Fibroblast of lung (primary cell): ENCODE data around the gene ATAT1. TPM values are rescaled to one million over a fixed set of nuclear protein-coding genes. Genes with fewer than 3 reads are reported as not detected.

Experiments used
- DNase-seq, 2 donors: peaks; one replicate each; pipeline versions ENCODE4 v3.0.0 to v3.0.0-alpha.2; 2010; ENCODE audit warnings: low read depth in 2 of 2
- H2AFZ ChIP-seq: 2 replicates; pipeline ENCODE4 v1.5.1; 2012; ENCODE audit warnings: low read length, control low read depth, inconsistent platforms
- H3K27ac ChIP-seq: 2 replicates; pipeline ENCODE4 v1.5.1; 2011; ENCODE audit warnings: low read length, control low read depth; ENCODE audit not compliant: insufficient read depth
- H3K27me3 ChIP-seq: 2 replicates; pipeline ENCODE4 v1.5.1; 2011; ENCODE audit warnings: mild to moderate bottlenecking, low read length; ENCODE audit not compliant: control insufficient read depth, insufficient read depth
- H3K36me3 ChIP-seq: 2 replicates; pipeline ENCODE4 v1.5.1; 2011; ENCODE audit warnings: low read length; ENCODE audit not compliant: control insufficient read depth, insufficient read depth
- H3K4me1 ChIP-seq: 2 replicates; pipeline ENCODE4 v1.5.1; 2011; ENCODE audit warnings: low read length; ENCODE audit not compliant: control insufficient read depth, insufficient read depth; ENCODE audit errors: extremely low read depth
- H3K4me2 ChIP-seq: 2 replicates; pipeline ENCODE4 v1.5.1; 2011; ENCODE audit warnings: low read length, control low read depth; ENCODE audit not compliant: insufficient read depth; ENCODE audit errors: extremely low read depth
- H3K4me3 ChIP-seq, 4 experiments: fragments of 200-600 bp in 1 of 4; sonication (generic) in 1 of 4; replicated peaks in 1 of 4; 2 replicates each; pipeline ENCODE4 v1.5.1; 2011 to 2016; ENCODE audit warnings: low read length in 4 of 4, low read depth in 3 of 4, mild to moderate bottlenecking in 3 of 4, control low read depth in 2 of 4, inconsistent platforms in 1 of 4, mixed read lengths in 1 of 4; ENCODE audit not compliant: insufficient read depth in 1 of 4; ENCODE audit errors: control extremely low read depth in 1 of 4
- H3K79me2 ChIP-seq: 2 replicates; pipeline ENCODE4 v1.5.1; 2012; ENCODE audit warnings: mild to moderate bottlenecking, low read length, inconsistent platforms; ENCODE audit not compliant: control insufficient read depth, insufficient read depth
- H3K9ac ChIP-seq: 2 replicates; pipeline ENCODE4 v1.5.1; 2011; ENCODE audit warnings: mild to moderate bottlenecking, low read length, control low read depth; ENCODE audit not compliant: insufficient read depth
- H3K9me3 ChIP-seq: 2 replicates; pipeline ENCODE4 v1.5.1; 2012; ENCODE audit warnings: low read depth, low read length; ENCODE audit not compliant: control insufficient read depth, insufficient read depth
- H4K20me1 ChIP-seq: 2 replicates; pipeline ENCODE4 v1.5.1; 2011; ENCODE audit warnings: low read length; ENCODE audit not compliant: control insufficient read depth, insufficient read depth; ENCODE audit errors: extremely low read depth
- CTCF ChIP-seq, 2 donors: IDR thresholded peaks in 1 of 2; conservative IDR thresholded peaks in 1 of 2; 1 replicate in 1 of 2; 2 replicates in 1 of 2; pipeline ENCODE4 v1.5.1; 2011 to 2012; ENCODE audit warnings: low read length in 2 of 2, control low read depth in 1 of 2, inconsistent platforms in 1 of 2, low read depth in 1 of 2, mild to moderate bottlenecking in 1 of 2
- EZH2 ChIP-seq: IDR thresholded peaks from 2 replicates; pipeline ENCODE4 v1.5.1; 2012; ENCODE audit warnings: low read length, control low read depth, mild to moderate bottlenecking; ENCODE audit errors: missing control alignments
- polyA plus RNA-seq, 2 donors: library from polyadenylated mRNA; depleted of rRNA in 1 of 2; stranded (reverse) in 1 of 2; unstranded in 1 of 2; fragments of >200 nt; gene quantifications; 2 replicates each; pipeline ENCODE4 v1.2.1, GENCODE V29; 2011 to 2012; ENCODE audit warnings: missing spikeins in 1 of 2
- total RNA-seq: library from RNA; depleted of rRNA; stranded (reverse); fragments of >200 nt; gene quantifications from 2 replicates; pipeline ENCODE4 v1.2.1, GENCODE V29; 2014

ATAT1 gene
- total and polyA plus RNA-seq, 2 donors (not counting 1 experiment from before 2014, with no cell fraction given) = 5.1 to 6.8 TPM

- Histone ChIP-seq H3K4me2 (peak overlapping the region; percentile 97), H4K20me1 (no peaks in the 10 kb centered on the region), H3K9me3 (no peaks in the 10 kb centered on the region), H3K4me3 (peak overlapping the region; percentile 80 to 95 (median 94)), H3K27me3 (no peaks in the 10 kb centered on the region), H3K4me1 (peaks cover 15% of the 10 kb centered on the region), H3K36me3 (peaks cover 22% of the 10 kb centered on the region), H3K9ac (peak overlapping the region; percentile 63), H2AFZ (no peak overlapping the region), H3K79me2 (peaks cover 92% of the 10 kb centered on the region), H3K27ac (peak overlapping the region; percentile 85)
- no peak for TF ChIP-seq CTCF (conservative IDR thresholded peaks at IDR 0.05 in 1 of 2, IDR thresholded peaks at IDR 0.05 in 1 of 2; ENCODE audit: low read depth in 1 of 2, low read length in 2 of 2)
- no peak for TF ChIP-seq EZH2
- no peak for DNase-seq
These were observed 56.7 kb downstream of the ATAT1 start for GRCh38 chr6:30683183-30683979.

- no peaks in the 10 kb centered on the region for H4K20me1 ChIP-seq
- H3K9ac ChIP-seq = peak overlapping the region; percentile 63
- H3K27ac ChIP-seq = peak overlapping the region; percentile 85
- H3K27me3 ChIP-seq = no peaks in the 10 kb centered on the region
- peaks cover 21% of the 10 kb centered on the region for H3K4me1 ChIP-seq
- H2AFZ ChIP-seq = no peak overlapping the region
- peaks cover 93% of the 10 kb centered on the region for H3K79me2 ChIP-seq
- TF ChIP-seq CTCF (conservative IDR thresholded peaks at IDR 0.05 in 1 of 2, IDR thresholded peaks at IDR 0.05 in 1 of 2; ENCODE audit: low read depth in 1 of 2, low read length in 2 of 2) (no peak), EZH2 (no peak)
- DNase-seq = no peak
- no peaks in the 10 kb centered on the region for H3K9me3 ChIP-seq
- H3K4me2 ChIP-seq = peak overlapping the region; percentile 97
- peak overlapping the region; percentile 80 to 95 (median 94) for H3K4me3 ChIP-seq
- peaks cover 17% of the 10 kb centered on the region for H3K36me3 ChIP-seq
These were observed 57.3 kb downstream of the ATAT1 start for GRCh38 chr6:30683980-30684338.

- no peaks in the 10 kb centered on the region for H4K20me1 ChIP-seq
- H3K4me3 ChIP-seq = peak overlapping the region; percentile 80 to 95 (median 94)
- H3K9me3 ChIP-seq = no peaks in the 10 kb centered on the region
- peaks cover 26% of the 10 kb centered on the region for H3K4me1 ChIP-seq
- peak overlapping the region; percentile 63 for H3K9ac ChIP-seq
- H3K4me2 ChIP-seq = peak overlapping the region; percentile 98
- no peak overlapping the region for H2AFZ ChIP-seq
- no peak for TF ChIP-seq CTCF (conservative IDR thresholded peaks at IDR 0.05 in 1 of 2, IDR thresholded peaks at IDR 0.05 in 1 of 2; ENCODE audit: low read depth in 1 of 2, low read length in 2 of 2)
- TF ChIP-seq EZH2 = no peak
- H3K27me3 ChIP-seq = no peaks in the 10 kb centered on the region
- H3K79me2 ChIP-seq = peaks cover 93% of the 10 kb centered on the region
- peak overlapping the region; percentile 99 for H3K27ac ChIP-seq
- peaks cover 14% of the 10 kb centered on the region for H3K36me3 ChIP-seq
- DNase-seq = peak; percentile 22 to 39
These were observed 57.9 kb downstream of the ATAT1 start for GRCh38 chr6:30684386-30685156.
